GM18505 (cell line): Measurements from ENCODE around the gene COA1.
"Not testable (repeated sequence)": the region's sequence is repeated elsewhere in the genome, so short reads cannot be mapped to it uniquely, and the experiment has no call there.

ENCODE experiments used
- ATAC-seq: cut with Tn5 transposase; IDR thresholded peaks from one replicate; pipeline ENCODE4 v1.9.1; 2021; ENCODE audit not compliant: unreplicated experiment
- POLR2A ChIP-seq: IDR thresholded peaks from 4 replicates; pipeline ENCODE4 v1.6.1; 2011; ENCODE audit warnings: borderline replicate concordance; ENCODE audit not compliant: insufficient read depth, insufficient read length; ENCODE audit errors: extremely low read depth

COA1 gene

GRCh38 chr7:43695365-43695764 is 34.0 kb downstream of the COA1 start:
- TF ChIP-seq POLR2A = no peak
- no peak for ATAC-seq

GRCh38 chr7:43694399-43694748 is 34.9 kb downstream of the COA1 start:
- TF ChIP-seq POLR2A = no peak
- ATAC-seq = no peak

- no peak for TF ChIP-seq POLR2A
Observed at GRCh38 chr7:43693687-43694398, 35.5 kb downstream of the COA1 start.

GRCh38 chr7:43692582-43693373 is 36.5 kb downstream of the COA1 start:
- TF ChIP-seq POLR2A = no peak
- ATAC-seq = no peak

More at GRCh38 chr7:43693687-43694398, 35.5 kb downstream of the COA1 start:
- ATAC-seq = no peak

GRCh38 chr7:43691611-43692010 is 37.7 kb downstream of the COA1 start:
- no peak for TF ChIP-seq POLR2A
- ATAC-seq = no peak

- ATAC-seq = no peak
- no peak for TF ChIP-seq POLR2A
Observed at GRCh38 chr7:43689115-43689514, 40.2 kb downstream of the COA1 start.

GRCh38 chr7:43687866-43688265 is 41.5 kb downstream of the COA1 start:
- not testable (repeated sequence) for ATAC-seq

- ATAC-seq = no peak
- TF ChIP-seq POLR2A = no peak
Observed at GRCh38 chr7:43686991-43687390, 42.3 kb downstream of the COA1 start.

- no peak for TF ChIP-seq POLR2A
- ATAC-seq = no peak
Observed at GRCh38 chr7:43680736-43681135, 48.6 kb downstream of the COA1 start.

- ATAC-seq = no peak
- TF ChIP-seq POLR2A = no peak
Observed at GRCh38 chr7:43679210-43680068, 49.9 kb downstream of the COA1 start.

GRCh38 chr7:43678315-43678714 is 51.0 kb downstream of the COA1 start:
- ATAC-seq = no peak
- no peak for TF ChIP-seq POLR2A

- no peak for ATAC-seq
- TF ChIP-seq POLR2A = no peak
Observed at GRCh38 chr7:43677864-43678263, 51.5 kb downstream of the COA1 start.
